Esophagus squamous epithelium (tissue), 5 donors: ENCODE results near the gene SAMD11. TPM values are rescaled to one million over a fixed set of nuclear protein-coding genes. Genes with fewer than 3 reads are reported as not detected.

Source experiments
- DNase-seq: peaks from one replicate; lab custom pipeline; 2025; lab: John Stamatoyannopoulos, UW
- H3K27ac ChIP-seq, 4 donors: fragments of 200-600 bp; sonication (generic); one replicate each; pipeline ENCODE4 v1.5.1; 2016 to 2019; ENCODE audit warnings: mild to moderate bottlenecking in 1 of 4
- H3K27me3 ChIP-seq, 4 donors: fragments of 200-600 bp; sonication (generic); 1 replicate in 3 of 4; 2 replicates in 1 of 4; pipeline versions ENCODE4 v1.5.1 to v1.6.0; 2017 to 2021; ENCODE audit warnings: antibody characterized with exemption in 1 of 4
- H3K36me3 ChIP-seq, 3 donors: fragments of 200-600 bp; sonication (generic); one replicate each; pipeline ENCODE4 v1.5.1; 2016 to 2019
- H3K4me1 ChIP-seq, 3 donors: fragments of 200-600 bp; sonication (generic); one replicate each; pipeline ENCODE4 v1.5.1; 2017 to 2019
- H3K4me3 ChIP-seq, 4 donors: fragments of 200-600 bp; sonication (generic); 1 replicate in 3 of 4; 2 replicates in 1 of 4; pipeline ENCODE4 v1.5.1; 2016 to 2019; ENCODE audit warnings: mild to moderate bottlenecking in 2 of 4, moderate library complexity in 1 of 4
- H3K9me3 ChIP-seq, 3 donors: fragments of 200-600 bp; sonication (generic); one replicate each; pipeline ENCODE4 v1.5.1; 2016 to 2019
- POLR2A ChIP-seq, 4 donors: fragments of 450-650 bp; IDR thresholded peaks; one replicate each; pipeline ENCODE4 v1.6.1; 2017; ENCODE audit warnings: antibody characterized with exemption in 4 of 4, mild to moderate bottlenecking in 4 of 4, moderate library complexity in 3 of 4
- WGBS, 2 donors: methylation state at CpG; one replicate each; pipeline ENCODE4 v1.1.5; 2018; 5-methylcytosine and 5-hydroxymethylcytosine counted together
- intact Hi-C: fragments of 100-400 bp; cut with DNase I; formaldehyde crosslinking; loops from one replicate; pipeline ENCODE4 v1.15.0; 2022
- total RNA-seq, 4 donors: library from RNA; depleted of rRNA; stranded (reverse); fragments of >200 nt; gene quantifications; one replicate each; pipeline ENCODE4 v1.1.0, GENCODE V29; 2016
- TF ChIP-seq, protein P1 (sequence below), 6 experiments: fragments of 450-650 bp in 4 of 6; fragments of 200-600 bp in 2 of 6; sonication (generic) in 2 of 6; IDR thresholded peaks; one replicate each; pipeline ENCODE4 v1.5.1; 2016 to 2019; ENCODE audit warnings: antibody characterized with exemption in 6 of 6, mild to moderate bottlenecking in 4 of 6, moderate library complexity in 4 of 6
- donor health status: DM: yes; HTN: yes; CAD: no.

SAMD11 gene
- total RNA-seq, 4 donors from 2014 or later, result 0.48 to 0.95 (median 0.57) TPM; not detected in 1

DNA sequence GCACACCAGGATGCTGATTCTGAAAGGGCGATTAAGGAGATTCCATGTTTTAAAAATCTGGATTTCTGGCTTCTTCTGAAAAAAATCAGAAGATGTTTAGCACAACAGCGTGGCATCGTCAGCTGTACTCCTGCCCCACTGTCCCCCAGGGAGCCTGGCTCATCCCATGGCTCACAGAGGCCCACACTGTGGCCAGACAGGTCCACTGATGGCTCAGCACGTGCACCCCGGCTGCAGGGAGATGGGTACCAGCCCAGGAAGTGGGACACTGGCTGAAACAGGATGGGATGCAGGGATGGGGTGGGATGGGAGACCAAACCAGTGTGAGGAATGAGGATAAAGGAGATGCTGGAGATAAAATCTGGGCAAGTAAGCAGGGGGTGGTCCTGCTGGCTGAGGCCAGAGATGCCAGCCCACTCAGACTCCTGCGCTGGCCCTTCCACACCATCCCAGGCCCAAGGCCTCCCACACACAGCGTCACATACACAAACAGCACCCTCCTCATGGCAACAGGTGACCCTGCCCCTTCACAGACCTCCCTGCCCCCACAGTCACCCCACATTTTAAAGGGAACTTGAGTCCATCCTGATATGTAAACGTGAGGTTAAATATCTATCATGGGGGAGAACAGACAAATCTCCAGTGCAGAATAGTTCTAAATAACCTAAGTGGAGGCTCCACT, 23.9 kb upstream of the SAMD11 start:
- no peak for DNase-seq
- Histone ChIP-seq H3K36me3 (no peaks in the 10 kb centered on the region), H3K27me3 (peaks cover 0 to 90% (median 3%) of the 10 kb centered on the region in 4 donors), H3K4me1 (peaks cover under 1 to 12% (median 3%) of the 10 kb centered on the region in 3 donors), H3K27ac (no peak overlapping the region), H3K9me3 (no peaks in the 10 kb centered on the region), H3K4me3 (no peak overlapping the region)
- intact Hi-C loops, result no loop called here
- TF ChIP-seq POLR2A (IDR thresholded peaks at IDR 0.05), result no peak
- TF ChIP-seq, protein P1, sequence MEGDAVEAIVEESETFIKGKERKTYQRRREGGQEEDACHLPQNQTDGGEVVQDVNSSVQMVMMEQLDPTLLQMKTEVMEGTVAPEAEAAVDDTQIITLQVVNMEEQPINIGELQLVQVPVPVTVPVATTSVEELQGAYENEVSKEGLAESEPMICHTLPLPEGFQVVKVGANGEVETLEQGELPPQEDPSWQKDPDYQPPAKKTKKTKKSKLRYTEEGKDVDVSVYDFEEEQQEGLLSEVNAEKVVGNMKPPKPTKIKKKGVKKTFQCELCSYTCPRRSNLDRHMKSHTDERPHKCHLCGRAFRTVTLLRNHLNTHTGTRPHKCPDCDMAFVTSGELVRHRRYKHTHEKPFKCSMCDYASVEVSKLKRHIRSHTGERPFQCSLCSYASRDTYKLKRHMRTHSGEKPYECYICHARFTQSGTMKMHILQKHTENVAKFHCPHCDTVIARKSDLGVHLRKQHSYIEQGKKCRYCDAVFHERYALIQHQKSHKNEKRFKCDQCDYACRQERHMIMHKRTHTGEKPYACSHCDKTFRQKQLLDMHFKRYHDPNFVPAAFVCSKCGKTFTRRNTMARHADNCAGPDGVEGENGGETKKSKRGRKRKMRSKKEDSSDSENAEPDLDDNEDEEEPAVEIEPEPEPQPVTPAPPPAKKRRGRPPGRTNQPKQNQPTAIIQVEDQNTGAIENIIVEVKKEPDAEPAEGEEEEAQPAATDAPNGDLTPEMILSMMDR (IDR thresholded peaks at IDR 0.05), result no peak
- WGBS, 2 donors, result 63 to 90% methylated on average over 6 to 8 of the region's 8 CpGs

DNA sequence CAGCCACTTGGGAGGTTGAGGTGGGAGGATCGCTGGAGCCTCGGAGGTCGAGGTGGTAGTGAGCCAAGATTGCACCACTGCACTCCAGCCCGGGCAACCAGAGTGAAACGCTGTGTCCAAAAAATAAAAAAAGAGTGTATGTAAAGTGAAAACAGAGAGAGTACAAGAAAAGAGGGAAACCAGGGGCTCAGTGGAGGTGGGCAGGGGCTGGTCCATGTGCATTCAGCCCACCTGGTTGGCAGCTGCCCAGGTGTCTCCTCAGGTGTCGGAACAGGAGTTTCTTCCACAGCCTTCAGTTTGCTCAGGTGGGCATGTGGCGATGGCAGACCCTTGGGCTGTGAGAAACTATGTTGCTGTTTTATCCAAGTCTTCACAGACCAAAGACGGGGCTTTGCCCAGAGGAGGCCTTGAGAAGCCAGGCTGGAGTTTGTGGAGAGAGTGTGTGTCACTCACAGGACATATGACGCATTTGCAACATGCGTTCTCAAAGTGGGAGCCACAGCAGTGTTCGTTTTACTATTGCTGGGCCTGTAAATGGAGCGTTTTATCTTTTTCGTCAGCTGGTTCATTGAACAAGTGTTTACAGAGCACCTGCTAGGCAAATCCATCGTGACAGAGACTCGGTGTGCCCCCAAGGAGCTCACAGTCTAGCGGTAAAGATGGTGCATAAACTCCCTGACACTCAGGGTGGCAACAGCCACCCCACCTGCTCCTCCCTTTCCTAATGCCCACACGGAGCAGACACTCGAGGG, 22.4 kb upstream of the SAMD11 start:
- H3K27me3 ChIP-seq, result peaks cover 0 to 92% (median 3%) of the 10 kb centered on the region in 4 donors
- peaks cover 14 to 27% (median 15%) of the 10 kb centered on the region in 3 donors for H3K4me1 ChIP-seq
- intact Hi-C loops, result no loop called here
- no peak overlapping the region for H3K4me3 ChIP-seq
- no peak overlapping the region for H3K27ac ChIP-seq
- DNase-seq, result no peak
- WGBS, 2 donors, result 79% methylated on average over 15 to 17 of the region's 18 CpGs
- no peak for TF ChIP-seq POLR2A (IDR thresholded peaks at IDR 0.05)
- TF ChIP-seq, protein P1 (IDR thresholded peaks at IDR 0.05), result no peak
- no peaks in the 10 kb centered on the region for H3K36me3 ChIP-seq
- no peaks in the 10 kb centered on the region for H3K9me3 ChIP-seq

DNA sequence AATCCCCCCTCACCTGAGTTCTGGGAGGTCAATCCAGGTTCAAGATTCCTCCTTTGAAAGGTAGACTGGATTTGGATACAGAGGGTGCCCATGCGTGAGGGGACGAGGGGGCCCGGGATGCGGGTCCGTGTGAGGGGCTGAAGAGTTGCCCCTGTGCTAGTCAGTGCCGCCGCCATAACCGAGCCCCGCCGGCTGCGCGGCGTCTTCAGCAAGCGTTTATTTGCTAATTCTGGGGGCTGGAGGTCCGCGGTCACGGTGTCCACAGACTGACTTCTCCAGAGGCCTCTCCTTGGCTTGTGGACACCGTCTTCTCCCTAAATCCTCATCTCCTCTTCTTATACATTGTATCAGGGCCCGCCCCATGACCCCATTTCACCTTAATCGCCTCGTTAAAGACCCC, 20.9 kb upstream of the SAMD11 start:
- Histone ChIP-seq H3K36me3 (no peaks in the 10 kb centered on the region), H3K4me1 (peaks cover 15 to 42% (median 23%) of the 10 kb centered on the region in 3 donors), H3K27me3 (peaks cover 0 to 87% (median 1%) of the 10 kb centered on the region in 4 donors), H3K9me3 (no peaks in the 10 kb centered on the region), H3K27ac (no peak overlapping the region), H3K4me3 (no peak overlapping the region)
- intact Hi-C loops, result no loop called here
- WGBS, 2 donors, result 92 to 95% methylated on average over 21 of the region's 21 CpGs
- TF ChIP-seq POLR2A (IDR thresholded peaks at IDR 0.05), result no peak
- TF ChIP-seq, protein P1 (IDR thresholded peaks at IDR 0.05), result no peak
- DNase-seq, result no peak

- no peaks in the 10 kb centered on the region for H3K9me3 ChIP-seq
Observed at GRCh38 chr1:903305-903704, 20.4 kb upstream of the SAMD11 start.

More at GRCh38 chr1:903305-903704, 20.4 kb upstream of the SAMD11 start:
- Histone ChIP-seq H3K36me3 (no peaks in the 10 kb centered on the region), H3K27me3 (peaks cover 0 to 87% (median 0%) of the 10 kb centered on the region in 4 donors), H3K27ac (no peak overlapping the region), H3K4me3 (no peak overlapping the region), H3K4me1 (peaks cover 15 to 43% (median 23%) of the 10 kb centered on the region in 3 donors)
- WGBS, 2 donors, result 87 to 93% methylated on average over 8 to 10 of the region's 10 CpGs
- DNase-seq, result no peak
- TF ChIP-seq, protein P1 (IDR thresholded peaks at IDR 0.05), result no peak
- intact Hi-C loops, result no loop called here
